PFSK-1 (cell line): Measurements from ENCODE around the gene ZCCHC24.

Experiments
- POLR2AphosphoS5 ChIP-seq: IDR thresholded peaks from 2 replicates; pipeline ENCODE4 v1.6.1; 2012; ENCODE audit warnings: low read depth, mild to moderate bottlenecking, control low read depth, low read length, moderate library complexity
- SIN3A ChIP-seq: IDR thresholded peaks from 2 replicates; pipeline ENCODE4 v1.6.1; 2012; ENCODE audit warnings: mild to moderate bottlenecking, low read length, moderate library complexity, borderline replicate concordance; ENCODE audit not compliant: insufficient read depth
- TAF1 ChIP-seq: IDR thresholded peaks from 2 replicates; pipeline ENCODE4 v1.6.1; 2012; ENCODE audit warnings: low read length, control low read depth, borderline replicate concordance; ENCODE audit not compliant: insufficient read depth
- TF ChIP-seq, protein P1 (sequence below), 2 experiments: IDR thresholded peaks; 2 replicates each; pipeline versions ENCODE4 v1.6.1 to v1.8.0; 2011 to 2012; ENCODE audit warnings: low read depth in 2 of 2, low read length in 2 of 2, control low read depth in 1 of 2, inconsistent platforms in 1 of 2, mild to moderate bottlenecking in 1 of 2, moderate library complexity in 1 of 2; ENCODE audit not compliant: insufficient read depth in 1 of 2

DNA sequence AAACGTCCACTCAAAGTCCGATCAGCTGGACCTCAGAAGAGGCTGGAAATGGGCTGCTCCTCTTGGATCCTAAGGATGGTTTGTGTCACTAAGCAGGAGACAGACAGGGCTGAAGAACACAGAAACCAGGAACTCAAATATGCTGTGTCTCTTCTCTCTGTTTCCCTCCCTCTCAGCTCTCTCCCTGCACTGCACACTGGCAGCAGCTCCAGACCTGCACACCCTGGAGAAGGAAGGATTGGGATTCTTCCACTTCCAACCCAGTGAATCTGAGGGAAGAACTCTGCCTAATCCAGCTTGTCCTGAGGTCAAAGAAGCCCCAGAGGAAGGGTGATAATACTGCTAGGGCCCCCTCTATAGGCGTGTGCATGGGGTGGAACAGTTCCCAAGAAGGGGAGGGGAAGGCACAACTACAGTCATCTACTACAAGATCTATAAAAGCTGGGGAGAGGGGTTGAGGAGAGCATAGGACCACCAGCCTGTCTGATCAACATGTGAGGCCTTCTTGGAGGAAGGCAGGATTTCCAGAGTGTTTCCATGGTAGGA is 22.7 kb upstream of the ZCCHC24 start:
- TF ChIP-seq TAF1 (no peak), POLR2AphosphoS5 (no peak), SIN3A (no peak)
- TF ChIP-seq, protein P1, sequence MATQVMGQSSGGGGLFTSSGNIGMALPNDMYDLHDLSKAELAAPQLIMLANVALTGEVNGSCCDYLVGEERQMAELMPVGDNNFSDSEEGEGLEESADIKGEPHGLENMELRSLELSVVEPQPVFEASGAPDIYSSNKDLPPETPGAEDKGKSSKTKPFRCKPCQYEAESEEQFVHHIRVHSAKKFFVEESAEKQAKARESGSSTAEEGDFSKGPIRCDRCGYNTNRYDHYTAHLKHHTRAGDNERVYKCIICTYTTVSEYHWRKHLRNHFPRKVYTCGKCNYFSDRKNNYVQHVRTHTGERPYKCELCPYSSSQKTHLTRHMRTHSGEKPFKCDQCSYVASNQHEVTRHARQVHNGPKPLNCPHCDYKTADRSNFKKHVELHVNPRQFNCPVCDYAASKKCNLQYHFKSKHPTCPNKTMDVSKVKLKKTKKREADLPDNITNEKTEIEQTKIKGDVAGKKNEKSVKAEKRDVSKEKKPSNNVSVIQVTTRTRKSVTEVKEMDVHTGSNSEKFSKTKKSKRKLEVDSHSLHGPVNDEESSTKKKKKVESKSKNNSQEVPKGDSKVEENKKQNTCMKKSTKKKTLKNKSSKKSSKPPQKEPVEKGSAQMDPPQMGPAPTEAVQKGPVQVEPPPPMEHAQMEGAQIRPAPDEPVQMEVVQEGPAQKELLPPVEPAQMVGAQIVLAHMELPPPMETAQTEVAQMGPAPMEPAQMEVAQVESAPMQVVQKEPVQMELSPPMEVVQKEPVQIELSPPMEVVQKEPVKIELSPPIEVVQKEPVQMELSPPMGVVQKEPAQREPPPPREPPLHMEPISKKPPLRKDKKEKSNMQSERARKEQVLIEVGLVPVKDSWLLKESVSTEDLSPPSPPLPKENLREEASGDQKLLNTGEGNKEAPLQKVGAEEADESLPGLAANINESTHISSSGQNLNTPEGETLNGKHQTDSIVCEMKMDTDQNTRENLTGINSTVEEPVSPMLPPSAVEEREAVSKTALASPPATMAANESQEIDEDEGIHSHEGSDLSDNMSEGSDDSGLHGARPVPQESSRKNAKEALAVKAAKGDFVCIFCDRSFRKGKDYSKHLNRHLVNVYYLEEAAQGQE (IDR thresholded peaks at IDR 0.05; ENCODE audit: insufficient read depth in 1 of 2, low read depth in 2 of 2, low read length in 2 of 2), result no peak
